ENCODE data around the gene RPL10A. TPM values are rescaled to one million over a fixed set of nuclear protein-coding genes. Genes with fewer than 3 reads are reported as not detected.

RPL10A gene
- total RNA-seq, 2 donors from 2014 or later: 571 to 831 TPM

DNA sequence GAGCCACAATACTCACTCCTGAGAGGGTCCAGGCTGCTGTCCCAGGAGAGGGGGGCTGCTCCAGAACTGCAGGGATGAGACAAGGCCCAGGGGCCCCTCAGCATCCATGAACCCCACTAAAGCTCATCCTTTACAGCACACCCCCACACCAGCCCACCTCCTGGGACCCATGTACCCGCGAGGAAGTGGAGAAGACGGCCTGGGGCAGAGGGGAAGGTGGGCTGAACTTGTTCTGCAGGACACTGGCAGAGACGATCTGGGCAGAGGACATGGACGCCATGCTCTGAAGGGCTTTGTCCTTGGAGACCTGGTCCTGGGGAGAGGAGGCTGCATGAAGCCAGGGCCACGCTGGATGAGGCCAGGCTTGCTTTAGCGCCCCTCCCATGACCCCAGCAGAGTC is 10.1 kb downstream of the RPL10A start:
- TF ChIP-seq, protein P1, sequence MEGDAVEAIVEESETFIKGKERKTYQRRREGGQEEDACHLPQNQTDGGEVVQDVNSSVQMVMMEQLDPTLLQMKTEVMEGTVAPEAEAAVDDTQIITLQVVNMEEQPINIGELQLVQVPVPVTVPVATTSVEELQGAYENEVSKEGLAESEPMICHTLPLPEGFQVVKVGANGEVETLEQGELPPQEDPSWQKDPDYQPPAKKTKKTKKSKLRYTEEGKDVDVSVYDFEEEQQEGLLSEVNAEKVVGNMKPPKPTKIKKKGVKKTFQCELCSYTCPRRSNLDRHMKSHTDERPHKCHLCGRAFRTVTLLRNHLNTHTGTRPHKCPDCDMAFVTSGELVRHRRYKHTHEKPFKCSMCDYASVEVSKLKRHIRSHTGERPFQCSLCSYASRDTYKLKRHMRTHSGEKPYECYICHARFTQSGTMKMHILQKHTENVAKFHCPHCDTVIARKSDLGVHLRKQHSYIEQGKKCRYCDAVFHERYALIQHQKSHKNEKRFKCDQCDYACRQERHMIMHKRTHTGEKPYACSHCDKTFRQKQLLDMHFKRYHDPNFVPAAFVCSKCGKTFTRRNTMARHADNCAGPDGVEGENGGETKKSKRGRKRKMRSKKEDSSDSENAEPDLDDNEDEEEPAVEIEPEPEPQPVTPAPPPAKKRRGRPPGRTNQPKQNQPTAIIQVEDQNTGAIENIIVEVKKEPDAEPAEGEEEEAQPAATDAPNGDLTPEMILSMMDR (IDR thresholded peaks at IDR 0.05): no peak
- H3K36me3 ChIP-seq: peaks cover 42% of the 10 kb centered on the region
- no peak for DNase-seq (ENCODE audit: low spot score)
- H3K27ac ChIP-seq: no peak overlapping the region
- H3K4me1 ChIP-seq: peaks cover 0 to 13% of the 10 kb centered on the region in 2 donors
- no peaks in the 10 kb centered on the region for H3K9me3 ChIP-seq
- no peaks in the 10 kb centered on the region for H3K27me3 ChIP-seq
- H3K4me3 ChIP-seq: no peak overlapping the region

GRCh38 chr6:35480176-35480575 is 12.0 kb downstream of the RPL10A start:
- Histone ChIP-seq H3K4me1 (peaks cover 0 to 19% of the 10 kb centered on the region in 2 donors), H3K27ac (no peak overlapping the region), H3K36me3 (peaks cover 43% of the 10 kb centered on the region), H3K9me3 (no peaks in the 10 kb centered on the region), H3K4me3 (no peak overlapping the region), H3K27me3 (no peaks in the 10 kb centered on the region)
- no peak for DNase-seq (ENCODE audit: low spot score)
- TF ChIP-seq, protein P1 (IDR thresholded peaks at IDR 0.05): no peak

GRCh38 chr6:35481226-35481625 is 13.0 kb downstream of the RPL10A start:
- Histone ChIP-seq H3K36me3 (peaks cover 37% of the 10 kb centered on the region), H3K4me3 (no peak overlapping the region), H3K27ac (peak overlapping the region in 1 of 2 donors; percentile 4), H3K4me1 (peaks cover 0 to 30% of the 10 kb centered on the region in 2 donors), H3K27me3 (no peaks in the 10 kb centered on the region), H3K9me3 (no peaks in the 10 kb centered on the region)
- TF ChIP-seq, protein P1 (IDR thresholded peaks at IDR 0.05): no peak
- DNase-seq (ENCODE audit: low spot score): no peak

GRCh38 chr6:35483062-35483461 is 14.9 kb downstream of the RPL10A start:
- Histone ChIP-seq H3K4me3 (no peak overlapping the region), H3K4me1 (peaks cover 0 to 46% of the 10 kb centered on the region in 2 donors), H3K9me3 (no peaks in the 10 kb centered on the region), H3K27ac (no peak overlapping the region), H3K36me3 (peaks cover 30% of the 10 kb centered on the region), H3K27me3 (no peaks in the 10 kb centered on the region)
- TF ChIP-seq, protein P1 (IDR thresholded peaks at IDR 0.05): no peak
- DNase-seq (ENCODE audit: low spot score): no peak

GRCh38 chr6:35483490-35483889 is 15.3 kb downstream of the RPL10A start:
- Histone ChIP-seq H3K27ac (no peak overlapping the region), H3K4me3 (no peak overlapping the region), H3K9me3 (no peaks in the 10 kb centered on the region), H3K4me1 (peaks cover 0 to 50% of the 10 kb centered on the region in 2 donors), H3K27me3 (no peaks in the 10 kb centered on the region), H3K36me3 (peaks cover 25% of the 10 kb centered on the region)
- DNase-seq (ENCODE audit: low spot score): no peak
- TF ChIP-seq, protein P1 (IDR thresholded peaks at IDR 0.05): no peak
